ENCODE data around the gene TCEAL8.
"Not testable (repeated sequence)": the region's sequence is repeated elsewhere in the genome, so short reads cannot be mapped to it uniquely, and the experiment has no call there.

DNA sequence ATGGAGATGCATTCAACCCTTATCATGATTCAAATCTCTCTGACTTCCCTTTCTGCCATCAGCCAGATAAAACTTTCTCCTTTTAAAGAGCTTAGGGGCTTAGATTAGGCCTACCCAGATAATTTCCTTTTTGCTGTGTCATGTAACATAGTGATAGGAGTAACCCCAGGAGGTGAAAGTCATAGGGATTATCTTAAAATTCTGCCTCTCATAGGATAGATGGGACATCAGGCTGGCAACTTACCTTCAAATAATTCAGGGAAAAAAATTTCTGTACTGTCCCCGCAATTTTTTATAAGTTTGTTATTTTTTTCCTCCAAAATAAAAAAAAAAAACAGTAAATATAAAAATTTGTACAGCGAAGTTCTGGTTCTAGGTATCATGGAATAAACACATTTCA is 19.3 kb downstream of the TCEAL8 start:
- TF ChIP-seq, protein P1, sequence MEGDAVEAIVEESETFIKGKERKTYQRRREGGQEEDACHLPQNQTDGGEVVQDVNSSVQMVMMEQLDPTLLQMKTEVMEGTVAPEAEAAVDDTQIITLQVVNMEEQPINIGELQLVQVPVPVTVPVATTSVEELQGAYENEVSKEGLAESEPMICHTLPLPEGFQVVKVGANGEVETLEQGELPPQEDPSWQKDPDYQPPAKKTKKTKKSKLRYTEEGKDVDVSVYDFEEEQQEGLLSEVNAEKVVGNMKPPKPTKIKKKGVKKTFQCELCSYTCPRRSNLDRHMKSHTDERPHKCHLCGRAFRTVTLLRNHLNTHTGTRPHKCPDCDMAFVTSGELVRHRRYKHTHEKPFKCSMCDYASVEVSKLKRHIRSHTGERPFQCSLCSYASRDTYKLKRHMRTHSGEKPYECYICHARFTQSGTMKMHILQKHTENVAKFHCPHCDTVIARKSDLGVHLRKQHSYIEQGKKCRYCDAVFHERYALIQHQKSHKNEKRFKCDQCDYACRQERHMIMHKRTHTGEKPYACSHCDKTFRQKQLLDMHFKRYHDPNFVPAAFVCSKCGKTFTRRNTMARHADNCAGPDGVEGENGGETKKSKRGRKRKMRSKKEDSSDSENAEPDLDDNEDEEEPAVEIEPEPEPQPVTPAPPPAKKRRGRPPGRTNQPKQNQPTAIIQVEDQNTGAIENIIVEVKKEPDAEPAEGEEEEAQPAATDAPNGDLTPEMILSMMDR (conservative IDR thresholded peaks at IDR 0.05 in 1 of 2, IDR thresholded peaks at IDR 0.05 in 1 of 2; ENCODE audit: extremely low read depth in 1 of 2, insufficient read depth in 1 of 2, low read depth in 1 of 2, low read length in 2 of 2): not testable (repeated sequence)
- not testable (repeated sequence) for TF ChIP-seq EZH2 (IDR thresholded peaks at IDR 0.05; ENCODE audit: borderline replicate concordance, low read length)

Data from mammary epithelial cell (primary cell).